Measurements from ENCODE around the gene HIF3A. TPM values are rescaled to one million over a fixed set of nuclear protein-coding genes. Genes with fewer than 3 reads are reported as not detected.

Gene HIF3A
- total and polyA plus RNA-seq, 2 experiments from 2014 or later: 122 to 163 TPM

DNA sequence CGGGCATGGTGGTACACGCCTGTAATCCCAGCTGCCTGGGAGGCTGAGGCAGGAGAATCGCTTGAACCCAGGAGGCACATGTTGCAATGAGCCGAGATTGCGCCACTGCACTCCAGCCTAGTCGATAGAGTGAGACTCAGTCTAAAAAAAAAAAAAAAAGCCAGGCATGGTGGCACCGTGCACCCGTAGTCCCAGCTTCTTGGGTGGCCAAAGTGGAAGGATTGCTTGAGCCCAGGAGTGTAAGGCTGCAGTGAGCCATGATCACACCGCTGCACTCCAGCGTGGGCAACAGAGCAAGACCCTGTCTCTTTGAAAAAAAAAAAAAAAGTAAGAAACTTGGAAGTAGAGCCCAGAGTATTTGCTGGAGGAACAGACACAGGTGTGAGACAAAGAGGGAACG lies 88.8 kb downstream of the HIF3A start:
- DNase-seq (ENCODE audit: low read depth in 1 of 2, low spot score in 1 of 2): no peak
- Histone ChIP-seq H3K9me3 (ENCODE audit: low read depth) (no peaks in the 10 kb centered on the region), H3K36me3 (peaks cover 48% of the 10 kb centered on the region), H3K27ac (no peak overlapping the region), H3K4me1 (ENCODE audit: low read depth) (no peaks in the 10 kb centered on the region), H3K27me3 (no peaks in the 10 kb centered on the region), H3K4me3 (no peak overlapping the region)
- no peak for TF ChIP-seq CTCF (IDR thresholded peaks at IDR 0.05; ENCODE audit: low read depth, low read length)

DNA sequence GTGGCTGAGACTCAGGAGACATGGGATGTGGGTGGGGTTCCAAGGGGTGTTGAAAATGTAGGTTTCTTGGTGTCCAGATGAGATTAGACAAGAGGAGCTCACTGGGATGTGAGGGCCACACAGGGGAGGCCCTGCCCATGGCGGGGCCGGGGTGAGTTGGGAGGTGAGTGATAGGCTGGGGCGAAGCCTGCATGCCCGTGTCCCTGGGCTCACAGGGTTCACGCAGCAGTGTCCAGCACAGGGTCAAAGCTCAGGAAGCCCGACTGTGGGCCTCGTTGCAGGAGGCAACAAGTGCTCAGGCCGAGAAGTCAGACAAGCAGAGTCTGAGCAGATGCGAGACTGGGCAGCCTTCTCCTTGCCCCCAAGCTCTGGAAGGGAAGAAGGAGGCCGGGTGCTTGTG lies 89.3 kb downstream of the HIF3A start:
- H3K4me3 ChIP-seq: no peak overlapping the region
- H3K36me3 ChIP-seq: peaks cover 52% of the 10 kb centered on the region
- no peak for TF ChIP-seq CTCF (IDR thresholded peaks at IDR 0.05; ENCODE audit: low read depth, low read length)
- no peaks in the 10 kb centered on the region for H3K4me1 ChIP-seq (ENCODE audit: low read depth)
- DNase-seq (ENCODE audit: low read depth in 1 of 2, low spot score in 1 of 2): no peak
- no peaks in the 10 kb centered on the region for H3K27me3 ChIP-seq
- H3K9me3 ChIP-seq (ENCODE audit: low read depth): no peaks in the 10 kb centered on the region
- no peak overlapping the region for H3K27ac ChIP-seq

GRCh38 chr19:46386996-46387712 lies 90.3 kb downstream of the HIF3A start:
- H3K9me3 ChIP-seq (ENCODE audit: low read depth): no peaks in the 10 kb centered on the region
- no peaks in the 10 kb centered on the region for H3K4me1 ChIP-seq (ENCODE audit: low read depth)
- peaks cover 47% of the 10 kb centered on the region for H3K36me3 ChIP-seq
- H3K27ac ChIP-seq: no peak overlapping the region
- no peak for TF ChIP-seq CTCF (IDR thresholded peaks at IDR 0.05; ENCODE audit: low read depth, low read length)
- no peak for DNase-seq (ENCODE audit: low read depth in 1 of 2, low spot score in 1 of 2)
- H3K4me3 ChIP-seq: no peak overlapping the region
- no peaks in the 10 kb centered on the region for H3K27me3 ChIP-seq

- Histone ChIP-seq H3K9me3 (ENCODE audit: low read depth) (no peaks in the 10 kb centered on the region), H3K27ac (no peak overlapping the region), H3K27me3 (no peaks in the 10 kb centered on the region), H3K36me3 (peaks cover 42% of the 10 kb centered on the region), H3K4me3 (no peak overlapping the region), H3K4me1 (ENCODE audit: low read depth) (no peaks in the 10 kb centered on the region)
- no peak for DNase-seq (ENCODE audit: low read depth in 1 of 2, low spot score in 1 of 2)
- no peak for TF ChIP-seq CTCF (IDR thresholded peaks at IDR 0.05; ENCODE audit: low read depth, low read length)
These were observed 90.9 kb downstream of the HIF3A start for GRCh38 chr19:46387713-46388130.

GRCh38 chr19:46388311-46389095 lies 91.7 kb downstream of the HIF3A start:
- no peak for TF ChIP-seq CTCF (IDR thresholded peaks at IDR 0.05; ENCODE audit: low read depth, low read length)
- no peaks in the 10 kb centered on the region for H3K9me3 ChIP-seq (ENCODE audit: low read depth)
- no peaks in the 10 kb centered on the region for H3K27me3 ChIP-seq
- no peak for DNase-seq (ENCODE audit: low read depth in 1 of 2, low spot score in 1 of 2)
- no peak overlapping the region for H3K27ac ChIP-seq
- no peaks in the 10 kb centered on the region for H3K4me1 ChIP-seq (ENCODE audit: low read depth)
- H3K36me3 ChIP-seq: peaks cover 42% of the 10 kb centered on the region
- H3K4me3 ChIP-seq: no peak overlapping the region

Measured in cardiac muscle cell (in vitro differentiated cells and primary cell).